Left hindlimb (tissue), 1 donor: ENCODE results near the gene COL28A1.
A peak's percentile ranks its signal among the peaks of the same experiment; 100 is the strongest.
"Not testable (repeated sequence)": the region's sequence is repeated elsewhere in the genome, so short reads cannot be mapped to it uniquely, and the experiment has no call there.

Experiments
- DNase-seq: peaks from one replicate; pipeline ENCODE4 v3.0.0-alpha.2; 2018

Gene COL28A1

GRCh38 chr7:7535691-7536090, at the start of gene COL28A1:
Gene COL28A1, minus strand, starts transcription at chr7:7535873. Its CDS starts 2,998 bp downstream, at chr7:7532875.
- no peak for DNase-seq

- no peak for DNase-seq
Measured at GRCh38 chr7:7584653-7585052, 49.0 kb upstream of the COL28A1 start.

GRCh38 chr7:7583731-7584130, 48.1 kb upstream of the COL28A1 start:
- DNase-seq, result no peak

GRCh38 chr7:7582596-7582995, 46.9 kb upstream of the COL28A1 start:
- DNase-seq, result no peak

DNA sequence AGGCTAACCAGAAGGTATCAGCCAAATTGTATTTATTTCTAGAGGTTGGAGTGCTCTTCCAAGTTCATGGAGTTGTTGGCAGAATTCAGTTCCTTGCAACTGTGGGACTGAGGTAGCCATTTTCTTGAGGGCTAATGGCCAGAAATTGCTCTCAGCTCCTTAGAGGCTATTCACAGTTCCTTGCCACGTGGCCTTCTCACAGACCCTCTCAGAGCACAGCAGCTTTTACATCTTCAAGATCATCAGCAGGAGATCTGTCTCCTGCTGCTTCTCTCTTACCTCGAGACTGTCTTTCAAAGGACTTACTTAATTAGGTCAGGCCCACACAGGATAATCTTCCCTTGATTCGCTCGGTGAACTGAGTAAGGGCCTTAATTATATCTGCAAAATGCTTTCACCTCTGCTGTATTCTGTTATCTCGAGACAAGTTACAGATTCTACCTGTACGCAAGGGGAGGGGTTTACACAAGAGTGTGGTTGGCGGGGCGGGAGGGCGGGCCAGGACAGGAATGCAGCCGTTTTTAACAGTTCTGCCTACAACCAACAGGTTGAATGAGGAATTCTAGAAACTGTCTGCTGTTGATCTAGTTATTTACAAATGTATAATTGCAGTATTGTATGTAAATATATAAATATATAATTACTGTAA, 46.0 kb upstream of the COL28A1 start:
- DNase-seq, result no peak

- no peak for DNase-seq
Measured at GRCh38 chr7:7579638-7580037, 44.0 kb upstream of the COL28A1 start.

- no peak for DNase-seq
Measured at GRCh38 chr7:7577888-7578287, 42.2 kb upstream of the COL28A1 start.

DNA sequence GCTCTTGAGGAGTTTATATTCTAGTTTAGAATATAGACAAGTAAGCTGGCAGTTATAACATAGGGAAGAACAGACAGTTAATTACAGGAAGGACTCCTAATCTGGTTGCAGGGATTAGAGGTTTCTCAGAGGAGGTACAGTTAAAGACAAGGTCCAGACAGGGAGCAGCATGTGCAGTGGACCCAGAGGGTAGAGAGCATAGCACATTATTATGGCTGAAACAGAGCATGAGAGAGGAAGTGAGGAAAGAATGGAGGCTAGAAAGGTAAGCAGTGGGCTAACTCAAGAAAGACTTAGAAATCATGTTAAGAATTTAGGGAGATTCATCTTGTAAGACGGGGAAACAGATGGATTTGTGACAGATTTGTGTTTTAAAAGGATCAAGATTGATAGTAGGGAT, 40.7 kb upstream of the COL28A1 start:
- no peak for DNase-seq

GRCh38 chr7:7573701-7574100, 38.0 kb upstream of the COL28A1 start:
- no peak for DNase-seq

DNA sequence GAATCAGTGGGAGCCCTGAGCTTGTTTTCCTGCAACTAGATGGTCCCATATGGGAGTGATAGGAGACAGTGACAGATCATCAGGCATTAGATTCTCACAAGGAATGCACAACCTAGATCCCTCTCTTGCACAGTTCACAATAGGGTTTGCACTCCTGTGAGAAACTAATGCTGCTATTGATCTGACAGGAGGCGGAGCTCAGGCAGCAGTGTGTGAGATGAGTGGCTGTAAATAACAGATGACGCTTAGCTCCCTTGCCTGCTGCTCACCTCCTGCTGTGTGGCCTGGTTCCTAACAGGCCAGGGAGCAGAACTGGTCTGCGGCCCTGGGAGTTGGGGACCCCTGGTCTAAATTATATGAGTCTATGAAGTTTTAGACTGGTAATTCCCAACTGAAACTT, 34.9 kb upstream of the COL28A1 start:
- no peak for DNase-seq

DNA sequence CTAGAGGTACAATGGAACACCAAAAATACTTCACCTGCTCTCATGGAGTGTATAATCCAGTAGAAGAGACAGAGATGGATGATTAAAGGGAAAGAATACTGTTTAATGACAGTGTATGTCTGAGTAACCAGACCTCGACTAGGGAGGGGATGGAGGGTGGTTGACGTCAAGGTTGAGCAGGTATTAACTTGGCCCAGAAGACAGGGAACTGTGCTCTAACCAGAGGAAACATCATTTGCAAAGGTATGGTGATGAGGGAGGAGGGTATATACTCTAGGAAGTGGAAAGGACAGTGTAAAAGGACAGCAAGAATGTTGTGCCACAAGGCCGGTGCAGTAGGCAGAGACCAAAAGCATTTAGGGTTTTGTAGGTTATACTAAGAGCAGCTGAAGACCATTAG, 33.9 kb upstream of the COL28A1 start:
- no peak for DNase-seq

DNA sequence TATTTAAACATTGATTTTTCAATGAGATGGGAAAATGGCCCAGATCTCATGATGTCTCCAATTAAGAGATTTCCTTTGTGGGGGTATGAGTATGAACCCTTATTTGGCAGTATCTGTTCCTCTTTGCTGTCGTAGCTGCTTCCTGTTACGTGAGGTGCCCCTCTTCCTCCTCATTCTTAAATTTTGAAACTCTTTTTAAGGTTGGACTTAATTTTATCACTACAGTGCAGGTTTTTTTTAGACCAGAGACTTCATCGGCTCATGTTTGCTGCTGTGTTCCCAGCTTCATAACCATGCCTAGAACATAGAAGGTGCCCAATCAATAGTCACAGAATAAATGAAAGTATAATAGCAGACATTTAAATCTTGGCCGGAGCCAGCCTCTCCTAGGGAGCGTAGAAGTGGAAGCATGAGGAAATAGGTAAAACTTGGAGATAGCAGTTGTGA, 33.4 kb upstream of the COL28A1 start:
- DNase-seq, result no peak

DNA sequence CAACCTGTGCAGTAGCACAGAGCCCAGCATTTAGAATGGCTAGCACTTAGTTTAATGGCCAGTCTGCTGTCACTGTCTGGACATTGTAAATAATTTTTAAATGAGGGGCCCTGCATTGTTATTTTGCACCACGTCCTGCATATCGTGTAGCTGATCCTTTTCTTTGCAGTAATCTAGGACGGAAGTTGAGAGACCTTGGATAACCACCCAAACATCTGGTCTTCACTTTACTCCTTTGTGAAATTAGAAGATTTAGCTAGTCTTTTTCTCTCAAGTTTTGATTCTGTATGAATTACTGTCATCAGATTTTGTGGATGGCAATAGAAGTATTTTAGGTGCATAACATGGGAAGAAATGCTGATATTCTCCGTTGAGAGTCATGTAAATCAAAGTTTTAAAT, 32.9 kb upstream of the COL28A1 start:
- DNase-seq, result no peak

DNA sequence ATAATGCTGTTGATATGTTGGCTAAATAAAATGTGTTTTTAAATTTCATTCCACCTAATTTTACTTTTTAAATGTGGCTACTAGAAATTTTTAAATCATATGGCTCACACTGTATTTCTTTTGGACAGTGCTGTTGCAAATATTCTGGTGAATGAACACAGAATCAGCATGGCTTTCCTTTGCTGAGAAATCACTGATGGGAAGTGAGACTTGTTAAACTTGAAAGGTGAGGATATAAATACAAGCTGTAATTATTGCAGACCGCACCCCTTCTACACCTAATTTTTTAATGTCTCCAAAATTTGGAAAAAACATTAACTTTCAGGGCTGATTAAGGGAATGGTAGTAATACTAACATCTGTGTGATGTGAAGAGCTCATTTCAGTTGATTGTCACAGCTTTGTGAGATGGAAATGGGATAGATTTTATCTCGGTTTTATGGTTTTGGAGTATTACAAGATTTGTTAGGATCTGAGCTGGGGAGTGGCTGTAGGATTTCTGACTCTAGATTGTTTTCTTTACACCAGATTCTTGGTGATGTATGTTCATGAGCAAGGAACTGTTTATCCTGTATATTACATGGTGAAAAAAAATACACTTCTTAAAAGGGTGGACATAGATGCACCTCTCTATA, 32.3 kb upstream of the COL28A1 start:
- DNase-seq, result no peak

DNA sequence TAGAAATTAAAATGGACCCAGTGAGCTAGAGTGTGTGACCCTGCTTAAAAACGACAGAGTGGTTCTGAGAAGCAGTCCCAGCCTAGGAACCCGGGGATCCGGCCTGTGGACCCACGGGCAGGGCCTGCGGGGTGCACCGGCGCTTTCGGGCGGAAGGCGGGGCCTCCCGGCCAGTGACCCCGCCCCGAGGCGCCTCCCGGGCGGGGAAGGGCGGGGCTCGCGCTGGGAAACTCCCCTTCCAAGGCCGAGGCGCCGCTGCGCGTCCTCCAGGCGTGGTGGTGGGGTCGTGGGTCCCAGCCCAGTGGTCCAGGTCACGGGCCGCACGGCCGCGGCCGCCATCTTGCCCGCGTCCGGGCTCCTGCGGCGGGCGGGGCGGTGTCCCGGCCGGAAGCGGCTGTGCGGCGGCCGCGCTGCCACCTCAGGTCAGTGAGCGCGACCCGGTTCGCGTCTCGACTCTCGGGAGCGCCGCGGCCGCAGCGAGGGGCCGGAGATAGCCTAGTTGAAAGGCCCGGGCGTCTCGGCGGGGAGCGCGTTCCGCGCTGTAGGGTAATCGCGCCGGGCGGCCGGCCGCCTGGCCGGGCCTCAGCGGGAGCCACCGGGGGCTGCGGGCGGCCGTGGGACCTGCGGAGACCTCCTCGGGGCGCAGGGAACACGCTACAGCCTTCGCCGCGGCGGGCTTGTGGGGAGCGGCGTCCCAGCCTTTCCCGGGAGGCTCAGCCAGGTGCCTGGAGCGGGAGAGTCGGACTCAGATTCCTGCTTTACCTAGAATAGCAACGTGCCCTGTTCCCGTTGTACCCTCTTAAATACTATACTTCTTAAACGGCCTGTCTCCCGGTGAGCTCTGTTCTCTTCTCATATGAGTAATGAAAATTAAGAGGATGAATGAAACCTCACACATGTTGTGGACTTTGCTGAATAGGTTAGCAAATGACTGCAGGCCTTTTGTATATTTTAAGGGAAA, 31.3 kb upstream of the COL28A1 start, which contains the start of gene MIOS:
MIOS (plus strand) TSS at position 234 of the 961 bp plus-strand sequence. CDS start 5,592 bp downstream, outside the sequence.
- peak; percentile 90 for DNase-seq

GRCh38 chr7:7565746-7566650, 30.3 kb upstream of the COL28A1 start:
- no peak for DNase-seq

GRCh38 chr7:7565018-7565680, 29.5 kb upstream of the COL28A1 start:
- no peak for DNase-seq

GRCh38 chr7:7564323-7564780, 28.7 kb upstream of the COL28A1 start:
- DNase-seq, result no peak

GRCh38 chr7:7563813-7564212, 28.1 kb upstream of the COL28A1 start:
- no peak for DNase-seq

DNA sequence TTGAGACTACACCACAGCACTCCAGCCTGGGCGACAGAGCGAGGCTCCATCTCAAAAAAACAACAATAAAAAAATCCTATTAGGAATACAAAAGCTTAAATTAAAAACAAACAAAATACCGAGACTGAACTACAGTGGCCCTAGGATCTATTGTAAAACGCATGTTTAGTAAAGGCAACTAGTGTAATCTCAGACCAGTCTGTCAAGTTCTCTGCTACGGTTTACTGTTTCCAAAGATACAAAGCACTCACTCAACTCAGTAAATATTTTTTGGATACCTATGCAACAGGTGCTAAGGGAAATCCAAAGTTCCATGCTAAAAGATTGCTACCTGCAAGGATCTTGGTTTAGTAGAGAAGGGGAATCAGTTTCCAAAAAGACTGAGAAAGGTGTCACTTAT, 27.6 kb upstream of the COL28A1 start:
- no peak for DNase-seq

- no peak for DNase-seq
Measured at GRCh38 chr7:7562736-7563135, 27.1 kb upstream of the COL28A1 start.

DNA sequence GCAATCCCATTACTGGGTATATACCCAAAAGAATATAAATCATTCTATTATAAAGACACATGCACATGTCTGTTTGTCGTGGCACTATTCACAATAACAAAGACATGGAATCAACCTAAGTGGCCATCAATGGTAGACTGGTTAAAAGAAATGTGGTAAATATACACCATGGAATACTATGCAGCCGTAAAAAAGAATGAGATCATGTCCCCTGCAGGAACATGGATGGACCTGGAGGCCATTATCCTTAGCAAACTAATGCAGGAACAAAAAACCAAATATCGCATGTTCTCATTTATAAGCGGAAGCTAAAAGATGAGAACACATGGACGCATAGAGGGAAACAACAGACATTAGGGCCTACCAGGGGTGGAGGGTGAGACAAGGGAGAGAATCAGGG, 25.9 kb upstream of the COL28A1 start:
- DNase-seq, result not testable (repeated sequence)
